ENCODE measurements around the gene CELSR3.

The CELSR3 gene

DNA sequence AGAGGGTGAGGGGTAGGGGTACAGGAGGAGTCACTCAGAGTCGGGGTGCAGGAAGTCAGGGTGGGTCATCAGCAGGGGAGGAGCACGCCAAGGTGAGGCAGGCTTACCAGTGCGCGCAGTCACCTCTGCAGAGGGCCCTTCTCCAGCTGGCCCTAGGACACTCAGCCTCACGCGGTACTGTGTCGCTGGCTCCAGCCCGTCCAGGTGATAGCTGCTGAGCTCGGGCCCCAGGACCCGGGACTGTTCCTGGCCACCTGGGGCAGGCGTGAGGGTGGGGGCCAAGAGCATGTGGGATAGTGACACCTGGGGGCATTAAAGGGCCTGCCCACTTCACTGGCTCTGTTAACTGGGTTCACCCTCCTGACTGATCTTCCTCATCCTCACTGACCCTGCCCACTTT is 75.0 kb downstream of the CELSR3 start:
- Mint-ChIP-seq H3K4me3 (no peak overlapping the region), H3K9me3 (no peaks in the 10 kb centered on the region), H3K4me1 (ENCODE audit: low read depth) (no peaks in the 10 kb centered on the region), H3K36me3 (ENCODE audit: low read depth) (no peaks in the 10 kb centered on the region), H3K27ac (no peak overlapping the region), H3K27me3 (ENCODE audit: low read depth) (peaks cover 9% of the 10 kb centered on the region)
- DNase-seq (ENCODE audit: low spot score): no peak

All from T-helper 2 cell treated with Interferon-gamma antibody and Interleukin-4, amounts not matched to agents 5 μg/mL and 100 μg/mL, for 36 hours (primary cell).